Muscle layer of duodenum (tissue), 2 donors: ENCODE measurements around the gene PRRX1.

Source experiments
- H3K27ac ChIP-seq: one replicate; pipeline ENCODE4 v1.7.0; 2013; ENCODE audit warnings: mild to moderate bottlenecking, low read length
- H3K27me3 ChIP-seq: one replicate; pipeline ENCODE4 v1.7.0; 2013; ENCODE audit warnings: low read depth, mild to moderate bottlenecking, control low read depth, low read length
- H3K36me3 ChIP-seq, 2 donors: one replicate each; pipeline ENCODE4 v1.7.0; 2013; ENCODE audit warnings: low read length in 2 of 2, control low read depth in 1 of 2, mild to moderate bottlenecking in 1 of 2; ENCODE audit not compliant: insufficient read depth in 2 of 2, control insufficient read depth in 1 of 2
- H3K4me1 ChIP-seq, 2 donors: one replicate each; pipeline ENCODE4 v1.7.0; 2013; ENCODE audit warnings: low read length in 2 of 2, mild to moderate bottlenecking in 2 of 2, control low read depth in 1 of 2, moderate library complexity in 1 of 2; ENCODE audit not compliant: insufficient read depth in 2 of 2, control insufficient read depth in 1 of 2
- H3K4me3 ChIP-seq, 2 donors: one replicate each; pipeline ENCODE4 v1.7.0; 2013; ENCODE audit warnings: low read length in 2 of 2, low read depth in 1 of 2, mild to moderate bottlenecking in 1 of 2
- H3K9me3 ChIP-seq, 2 donors: one replicate each; pipeline ENCODE4 v1.7.0; 2013; ENCODE audit warnings: low read length in 2 of 2, control low read depth in 1 of 2, mild to moderate bottlenecking in 1 of 2; ENCODE audit not compliant: control insufficient read depth in 1 of 2
- donor health status: healthy.

Gene PRRX1

GRCh38 chr1:170749549-170749948 lies 85.6 kb downstream of the PRRX1 start:
- H3K4me3 ChIP-seq, result no peak overlapping the region
- no peaks in the 10 kb centered on the region for H3K4me1 ChIP-seq
- no peak overlapping the region for H3K27ac ChIP-seq
- H3K9me3 ChIP-seq, result no peaks in the 10 kb centered on the region
- H3K36me3 ChIP-seq, result no peaks in the 10 kb centered on the region
- no peaks in the 10 kb centered on the region for H3K27me3 ChIP-seq

- H3K36me3 ChIP-seq, result no peaks in the 10 kb centered on the region
- no peaks in the 10 kb centered on the region for H3K27me3 ChIP-seq
- no peaks in the 10 kb centered on the region for H3K4me1 ChIP-seq
- H3K4me3 ChIP-seq, result no peak overlapping the region
- H3K9me3 ChIP-seq, result no peaks in the 10 kb centered on the region
- no peak overlapping the region for H3K27ac ChIP-seq
Observed at GRCh38 chr1:170749959-170750358, 86.0 kb downstream of the PRRX1 start.

DNA sequence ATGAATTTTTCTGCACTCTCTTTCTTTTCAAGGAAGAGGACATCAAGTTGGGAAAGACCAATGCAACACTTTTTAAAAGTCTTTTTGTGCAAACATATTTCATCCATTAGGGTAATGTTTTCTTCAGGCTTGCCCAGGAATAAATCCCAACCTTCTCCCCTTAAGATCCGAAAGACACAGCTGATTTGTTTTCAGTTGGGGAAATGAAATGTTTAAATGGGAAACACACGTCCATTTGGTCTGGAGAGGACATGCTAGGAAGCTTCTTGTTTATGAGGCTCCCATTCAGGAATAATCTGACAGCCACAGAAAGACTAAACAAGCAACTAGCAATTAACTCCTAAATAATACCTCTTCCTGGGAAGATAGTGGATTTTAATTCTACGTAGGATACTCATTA lies 91.9 kb downstream of the PRRX1 start:
- no peak overlapping the region for H3K27ac ChIP-seq
- no peak overlapping the region for H3K4me3 ChIP-seq
- no peaks in the 10 kb centered on the region for H3K27me3 ChIP-seq
- H3K36me3 ChIP-seq, result no peaks in the 10 kb centered on the region
- no peaks in the 10 kb centered on the region for H3K9me3 ChIP-seq
- no peaks in the 10 kb centered on the region for H3K4me1 ChIP-seq

GRCh38 chr1:170758992-170759391 lies 95.1 kb downstream of the PRRX1 start:
- Histone ChIP-seq H3K9me3 (no peaks in the 10 kb centered on the region), H3K4me1 (no peaks in the 10 kb centered on the region), H3K4me3 (no peak overlapping the region), H3K36me3 (no peaks in the 10 kb centered on the region), H3K27ac (no peak overlapping the region), H3K27me3 (no peaks in the 10 kb centered on the region)

GRCh38 chr1:170765279-170765678 lies 101.3 kb downstream of the PRRX1 start:
- Histone ChIP-seq H3K27ac (no peak overlapping the region), H3K9me3 (no peaks in the 10 kb centered on the region), H3K27me3 (no peaks in the 10 kb centered on the region), H3K4me1 (no peaks in the 10 kb centered on the region), H3K36me3 (no peaks in the 10 kb centered on the region), H3K4me3 (no peak overlapping the region)

- H3K27me3 ChIP-seq, result no peaks in the 10 kb centered on the region
Observed at GRCh38 chr1:170765712-170766330, 101.9 kb downstream of the PRRX1 start.

GRCh38 chr1:170768929-170769328 lies 105.0 kb downstream of the PRRX1 start:
- no peak overlapping the region for H3K27ac ChIP-seq
- no peaks in the 10 kb centered on the region for H3K36me3 ChIP-seq
- no peak overlapping the region for H3K4me3 ChIP-seq
- no peaks in the 10 kb centered on the region for H3K9me3 ChIP-seq
- H3K4me1 ChIP-seq, result no peaks in the 10 kb centered on the region
- no peaks in the 10 kb centered on the region for H3K27me3 ChIP-seq

More at GRCh38 chr1:170765712-170766330, 101.9 kb downstream of the PRRX1 start:
- Histone ChIP-seq H3K4me1 (no peaks in the 10 kb centered on the region), H3K36me3 (no peaks in the 10 kb centered on the region), H3K27ac (no peak overlapping the region), H3K4me3 (no peak overlapping the region), H3K9me3 (no peaks in the 10 kb centered on the region)

DNA sequence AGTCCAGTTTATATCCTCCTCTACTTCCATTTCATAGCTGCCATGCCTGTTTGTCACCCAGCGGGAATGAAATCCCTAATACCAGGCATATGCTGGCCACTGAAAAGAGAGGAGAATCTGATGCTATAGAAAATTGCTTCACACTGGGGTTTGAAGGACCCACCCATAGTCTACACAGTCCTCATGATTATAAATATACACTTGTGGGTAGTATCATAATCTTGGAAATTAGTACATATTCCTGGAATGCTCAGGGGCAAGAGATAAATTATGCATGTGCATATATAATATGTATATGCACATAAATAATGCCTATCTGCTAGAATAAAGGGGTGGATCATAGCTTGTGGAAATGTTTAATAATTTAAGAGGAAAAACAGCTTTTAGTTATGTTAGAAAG lies 105.8 kb downstream of the PRRX1 start:
- Histone ChIP-seq H3K9me3 (no peaks in the 10 kb centered on the region), H3K4me3 (no peak overlapping the region), H3K36me3 (no peaks in the 10 kb centered on the region), H3K27ac (no peak overlapping the region), H3K27me3 (no peaks in the 10 kb centered on the region), H3K4me1 (no peaks in the 10 kb centered on the region)

- Histone ChIP-seq H3K36me3 (no peaks in the 10 kb centered on the region), H3K27me3 (no peaks in the 10 kb centered on the region), H3K9me3 (no peaks in the 10 kb centered on the region), H3K4me3 (no peak overlapping the region), H3K4me1 (no peaks in the 10 kb centered on the region), H3K27ac (no peak overlapping the region)
Observed at GRCh38 chr1:170770254-170770653, 106.3 kb downstream of the PRRX1 start.

DNA sequence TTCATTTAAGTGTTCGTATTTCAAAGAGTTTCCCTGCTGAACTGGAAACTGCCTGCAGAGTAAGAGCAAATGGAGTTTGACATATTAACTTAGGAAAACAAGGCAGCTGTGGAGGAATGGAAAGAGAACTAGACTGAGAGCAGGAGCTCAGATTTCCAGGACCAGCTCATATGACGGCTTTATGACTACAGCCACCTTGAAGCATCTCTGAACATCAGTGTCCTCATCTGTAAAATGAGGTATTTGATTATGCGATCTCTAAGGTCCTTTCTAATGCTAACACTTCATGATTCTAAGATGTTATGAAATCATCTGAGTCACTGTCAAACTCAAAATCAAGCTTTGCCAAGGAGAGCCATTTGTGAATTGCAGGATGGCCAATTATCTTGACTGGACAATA lies 112.3 kb downstream of the PRRX1 start:
- H3K9me3 ChIP-seq, result no peaks in the 10 kb centered on the region
- no peaks in the 10 kb centered on the region for H3K4me1 ChIP-seq
- no peaks in the 10 kb centered on the region for H3K27me3 ChIP-seq
- no peaks in the 10 kb centered on the region for H3K36me3 ChIP-seq
- H3K4me3 ChIP-seq, result no peak overlapping the region
- H3K27ac ChIP-seq, result no peak overlapping the region

- Histone ChIP-seq H3K36me3 (no peaks in the 10 kb centered on the region), H3K27me3 (no peaks in the 10 kb centered on the region), H3K27ac (no peak overlapping the region), H3K4me1 (no peaks in the 10 kb centered on the region), H3K9me3 (peaks cover 0 to 2% of the 10 kb centered on the region in 2 donors), H3K4me3 (no peak overlapping the region)
Observed at GRCh38 chr1:170776777-170777176, 112.8 kb downstream of the PRRX1 start.
